Activated CD8-positive, alpha-beta memory T cell treated with anti-CD3 and anti-CD28 coated beads, Interleukin-2, amount 50 U/mL, for 1 hour (primary cell): ENCODE results near the gene CTRB2.
"Not testable (repeated sequence)": the region's sequence is repeated elsewhere in the genome, so short reads cannot be mapped to it uniquely, and the experiment has no call there.

Source experiments
- DNase-seq: peaks from one replicate; pipeline ENCODE4 v3.0.0-alpha.2; 2020; ENCODE audit errors: extremely low read depth

The CTRB2 gene

GRCh38 chr16:75227361-75228142, 20.6 kb upstream of the CTRB2 start:
- no peak for DNase-seq

GRCh38 chr16:75226550-75227360, 19.8 kb upstream of the CTRB2 start:
- DNase-seq, result no peak

DNA sequence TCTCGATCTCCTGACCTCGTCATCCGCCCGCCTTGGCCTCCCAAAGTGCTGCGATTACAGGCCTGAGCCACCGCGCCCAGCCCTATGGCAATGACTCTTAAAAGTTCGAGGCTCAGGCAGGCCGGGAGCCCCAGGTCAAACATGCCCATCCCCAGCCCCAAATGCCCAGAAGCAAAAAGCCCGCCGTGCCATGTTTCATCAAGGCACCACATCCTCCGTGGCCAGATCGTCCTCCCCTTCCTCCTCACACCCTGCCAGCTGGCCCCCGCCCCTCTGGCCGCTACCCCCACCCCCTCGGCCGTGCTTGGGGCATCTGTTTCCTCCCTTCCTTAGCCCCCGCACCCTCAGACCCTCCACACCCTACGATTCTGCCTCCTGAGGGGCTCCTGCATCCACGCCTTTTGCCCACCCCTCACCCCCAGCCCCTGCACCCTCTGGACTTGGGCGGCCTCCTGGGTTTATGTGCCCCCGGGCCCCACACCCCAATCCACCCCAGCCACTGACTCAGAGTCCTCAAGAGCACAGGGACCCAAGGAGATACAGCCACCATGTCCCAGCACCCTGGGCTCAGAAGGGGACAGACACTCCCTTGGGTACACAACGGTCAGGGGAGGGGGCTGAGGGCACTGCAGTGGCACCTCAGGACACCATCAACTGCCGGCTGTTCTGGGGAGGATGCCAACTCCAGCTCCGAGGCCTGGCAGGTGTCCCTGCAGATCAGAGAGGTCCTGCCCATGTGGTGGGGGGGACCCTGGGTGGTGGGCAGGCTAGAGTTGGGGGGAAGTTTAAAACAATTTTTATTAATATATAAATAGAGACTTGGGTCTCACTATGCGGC, 18.9 kb upstream of the CTRB2 start:
- DNase-seq, result no peak

DNA sequence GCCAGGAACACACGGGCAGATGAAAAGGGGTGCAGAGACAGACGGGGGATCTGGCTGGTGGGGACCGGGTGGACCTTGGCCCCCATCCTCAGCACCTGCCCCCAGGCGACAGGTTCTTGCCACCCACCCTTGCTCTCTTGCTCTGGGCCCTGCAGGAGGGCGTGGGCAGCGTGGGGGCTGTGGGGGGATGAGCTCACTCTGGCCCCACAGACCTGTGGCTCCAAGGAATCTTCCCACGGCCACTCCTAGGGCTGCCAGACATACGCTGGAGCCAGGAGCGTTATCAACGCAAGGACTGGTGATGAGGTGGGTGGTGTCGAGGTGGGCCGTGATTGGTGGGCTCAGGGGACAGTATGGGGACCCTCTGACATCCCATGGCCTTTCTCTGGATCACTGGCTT, 18.1 kb upstream of the CTRB2 start:
- DNase-seq, result no peak

DNA sequence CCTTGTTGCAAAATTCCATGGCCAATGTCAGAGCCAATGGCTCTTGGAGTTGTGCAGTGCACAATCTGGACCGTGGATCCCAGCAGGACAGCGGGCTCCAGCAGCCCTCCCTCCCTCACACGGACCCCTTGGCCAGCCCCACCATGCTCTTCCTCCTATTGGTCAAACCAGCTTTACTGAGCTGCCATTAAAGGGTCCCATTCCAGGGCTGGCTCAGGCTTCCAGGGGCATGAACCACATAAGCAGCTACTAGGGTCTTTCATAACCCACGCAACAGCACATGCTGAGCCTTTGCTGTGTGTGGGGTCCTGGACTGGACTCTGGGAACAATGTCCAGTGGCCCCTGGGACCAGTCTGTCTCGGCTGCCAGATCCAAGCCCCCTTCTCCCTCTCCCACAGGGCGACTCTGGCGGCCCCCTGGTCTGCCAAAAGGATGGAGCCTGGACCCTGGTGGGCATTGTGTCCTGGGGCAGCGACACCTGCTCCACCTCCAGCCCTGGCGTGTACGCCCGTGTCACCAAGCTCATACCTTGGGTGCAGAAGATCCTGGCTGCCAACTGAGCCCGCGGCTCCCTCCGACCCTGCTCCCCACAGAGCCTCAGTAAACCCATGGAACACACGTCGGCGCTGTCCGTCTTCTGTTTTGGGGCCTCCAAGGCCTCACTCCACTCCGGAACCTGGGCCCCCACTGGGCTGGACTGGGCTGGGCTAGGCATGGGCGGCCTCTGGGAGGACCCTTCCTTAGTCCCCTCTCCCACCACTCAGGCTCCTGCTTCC, 17.5 kb upstream of the CTRB2 start:
- DNase-seq, result no peak

DNA sequence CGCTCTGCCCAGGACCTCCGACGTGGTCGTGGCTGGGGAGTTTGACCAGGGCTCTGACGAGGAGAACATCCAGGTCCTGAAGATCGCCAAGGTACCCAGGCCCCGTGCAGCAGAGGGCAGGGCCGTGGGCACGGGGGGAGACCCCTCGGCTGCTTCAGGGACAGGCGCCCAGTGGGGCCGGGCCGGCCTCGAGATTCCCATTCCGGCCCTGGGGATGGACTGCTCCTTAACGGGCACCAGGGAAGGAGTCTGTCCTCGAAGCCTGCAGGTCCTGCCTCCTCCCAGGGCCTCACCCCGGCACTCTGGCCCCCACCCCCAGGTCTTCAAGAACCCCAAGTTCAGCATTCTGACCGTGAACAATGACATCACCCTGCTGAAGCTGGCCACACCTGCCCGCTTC, 16.2 kb upstream of the CTRB2 start:
- not testable (repeated sequence) for DNase-seq

- DNase-seq, result no peak
These were observed 15.4 kb upstream of the CTRB2 start for GRCh38 chr16:75222271-75222783.

DNA sequence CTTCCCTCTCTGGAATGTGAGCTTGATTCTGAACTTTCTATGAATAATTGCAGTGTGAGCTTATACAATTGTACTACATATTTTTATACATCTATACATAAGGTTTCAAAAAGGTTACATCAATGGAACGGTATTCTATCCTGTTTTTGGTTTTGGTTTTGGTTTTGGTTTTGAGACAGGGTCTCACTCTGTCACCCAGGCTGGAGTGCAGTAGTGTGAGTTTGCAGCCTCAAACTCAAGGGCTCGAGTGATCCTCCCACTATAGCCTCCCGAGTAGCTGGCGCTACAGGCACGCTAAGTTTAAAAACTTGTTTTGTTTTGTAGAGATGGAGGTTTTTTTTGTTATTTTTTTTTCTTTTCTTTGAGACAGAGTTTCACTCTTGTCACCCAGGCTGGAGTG, 12.9 kb upstream of the CTRB2 start:
- no peak for DNase-seq

GRCh38 chr16:75219088-75219487, 12.1 kb upstream of the CTRB2 start:
- no peak for DNase-seq

DNA sequence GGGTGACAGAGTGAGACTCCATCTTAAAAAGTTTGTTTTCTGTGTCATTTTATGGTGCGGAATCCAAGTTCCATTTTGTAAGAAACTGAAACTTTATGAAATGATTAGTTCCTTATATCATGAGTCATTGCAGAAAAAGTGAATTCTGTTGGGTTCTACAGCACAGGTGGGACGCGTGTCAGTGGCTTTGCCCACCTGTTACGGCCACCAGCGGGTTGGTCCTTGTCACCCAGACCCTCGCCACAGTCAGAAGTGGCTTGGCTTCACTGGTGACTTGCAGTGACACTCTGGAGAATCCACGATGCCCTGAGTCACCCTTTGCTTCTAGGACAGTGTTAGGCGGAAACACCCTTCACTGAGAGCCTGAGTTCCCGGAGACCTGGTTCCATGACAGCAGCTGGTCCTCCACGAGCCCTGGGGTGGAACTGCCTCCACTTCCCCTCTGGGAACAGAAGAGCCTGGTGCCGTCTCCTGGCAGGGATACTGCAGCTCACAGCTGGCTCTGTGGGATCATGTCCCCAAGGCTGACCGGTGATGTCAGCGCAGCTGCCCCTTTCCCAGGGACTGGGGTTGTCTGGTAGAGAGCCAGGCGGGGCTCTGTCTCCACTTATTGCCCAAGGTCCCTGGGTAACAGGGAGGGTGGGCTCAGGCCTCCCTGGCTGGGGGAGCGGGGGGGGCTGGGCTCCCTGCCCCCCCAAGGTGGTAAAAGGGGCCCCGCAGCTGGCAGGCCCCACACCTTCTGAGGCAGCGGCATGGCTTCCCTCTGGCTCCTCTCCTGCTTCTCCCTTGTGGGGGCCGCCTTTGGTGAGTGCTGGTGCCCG, 11.5 kb upstream of the CTRB2 start, which contains the start of gene CTRB1:
CTRB1 (plus strand) TSS at position 733 of the 821 bp plus-strand sequence; CDS start at position 753, 20 bp downstream.
- no peak for DNase-seq

- no peak for DNase-seq
These were observed 10.5 kb upstream of the CTRB2 start for GRCh38 chr16:75217389-75217851.

GRCh38 chr16:75216576-75216975, 9.6 kb upstream of the CTRB2 start:
- no peak for DNase-seq

- DNase-seq, result no peak
These were observed 9.2 kb upstream of the CTRB2 start for GRCh38 chr16:75216127-75216526.

- DNase-seq, result not testable (repeated sequence)
These were observed 4.3 kb upstream of the CTRB2 start for GRCh38 chr16:75211286-75211685.

- DNase-seq, result no peak
These were observed 3.0 kb upstream of the CTRB2 start for GRCh38 chr16:75209944-75210343.

- not testable (repeated sequence) for DNase-seq
These were observed 2.6 kb upstream of the CTRB2 start for GRCh38 chr16:75209514-75209913.

GRCh38 chr16:75208861-75209505, 2.0 kb upstream of the CTRB2 start:
- DNase-seq, result no peak

DNA sequence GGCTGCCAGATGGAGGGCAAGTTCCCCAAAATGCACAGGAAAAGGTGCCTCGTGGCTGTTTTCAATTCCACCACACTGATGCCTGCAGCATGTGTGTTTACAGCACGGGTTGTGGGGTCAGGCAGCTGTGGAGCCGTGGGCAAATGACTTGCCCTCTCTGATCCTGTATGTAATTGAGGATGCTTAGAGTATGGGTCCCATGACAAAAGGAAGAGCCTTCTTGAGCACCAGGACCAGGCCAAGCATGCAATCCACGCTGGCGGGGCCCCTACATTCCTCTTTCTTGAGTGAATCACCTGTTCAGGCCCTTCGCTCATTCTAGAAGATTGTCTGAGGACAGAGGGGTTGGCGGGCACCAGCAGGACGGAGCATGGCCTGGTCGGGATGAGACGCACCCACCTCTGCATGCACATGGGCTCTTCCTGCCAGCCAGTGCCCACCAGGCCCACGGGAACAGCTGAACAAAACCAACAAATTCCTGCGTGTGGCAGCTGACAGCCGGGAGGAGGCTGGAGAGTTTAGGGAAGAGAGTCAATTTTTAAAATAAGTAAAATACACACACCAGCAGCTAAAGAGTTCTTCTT, 1.4 kb upstream of the CTRB2 start:
- no peak for DNase-seq

- DNase-seq, result no peak
These were observed 870 bp upstream of the CTRB2 start for GRCh38 chr16:75207831-75208230.
